Activated CD4-positive, alpha-beta memory T cell treated with anti-CD3 and anti-CD28 coated beads, Interleukin-2, amount 10 ng/mL, durations not matched to agents 7 days and 5 days (primary cell): ENCODE measurements around the gene IRF9. TPM values are rescaled to one million over a fixed set of nuclear protein-coding genes. Genes with fewer than 3 reads are reported as not detected.

ENCODE experiments used
- CTCF ChIA-PET: fragments of 350-600 bp; sonication (Branson Sonifier 250); formaldehyde crosslinking; loops from one replicate; lab custom pipeline; 2021; ENCODE audit warnings: antibody characterized with exemption, inconsistent platforms; lab: Charles Lee
- POLR2A ChIA-PET: fragments of 350-600 bp; sonication (Branson Sonifier 250); formaldehyde crosslinking; loops from one replicate; lab custom pipeline; 2021; ENCODE audit warnings: antibody characterized with exemption; lab: Charles Lee
- DNase-seq: peaks from one replicate; pipeline ENCODE4 v3.0.0-alpha.2; 2020
- H3K27ac Mint-ChIP-seq: one replicate; pipeline ENCODE4 v1.8.0; 2021; ENCODE audit warnings: mild to moderate bottlenecking, mixed read lengths
- H3K27me3 Mint-ChIP-seq: one replicate; pipeline ENCODE4 v1.8.0; 2021; ENCODE audit warnings: mixed read lengths
- H3K36me3 Mint-ChIP-seq: one replicate; pipeline ENCODE4 v1.8.0; 2021; ENCODE audit warnings: low read depth, mixed read lengths
- H3K4me1 Mint-ChIP-seq: one replicate; pipeline ENCODE4 v1.8.0; 2021; ENCODE audit warnings: mixed read lengths
- H3K4me3 Mint-ChIP-seq: one replicate; pipeline ENCODE4 v1.8.0; 2021; ENCODE audit warnings: mild to moderate bottlenecking, mixed read lengths
- H3K9me3 Mint-ChIP-seq: one replicate; pipeline ENCODE4 v1.8.0; 2021; ENCODE audit warnings: mixed read lengths
- total RNA-seq, 2 experiments: library from RNA; stranded (reverse); gene quantifications; one replicate each; pipeline ENCODE4 v1.2.3, GENCODE V29; 2021

The IRF9 gene
- total RNA-seq, 2 experiments from 2014 or later = 262 to 267 TPM

GRCh38 chr14:24171422-24172260 is 10.6 kb downstream of the IRF9 start, which contains the start of gene REC8:
Gene REC8 (plus strand): TSS chr14:24172080. CDS start chr14:24172553, 473 bp downstream.
- H3K9me3 Mint-ChIP-seq = no peaks in the 10 kb centered on the region
- ChIA-PET POLR2A (interaction anchor here (0.6 to 21.9 kb wide), 8 partner anchors 5 to 77 kb away, joined by 3 to 652 read pairs (median 8); partner anchors contain the start of genes DCAF11, EMC9, IPO4 and IRF9), CTCF (interaction anchor here (0.7 to 3.2 kb wide), 2 partner anchors 11 to 114 kb away, joined by 3 to 15 read pairs; partner anchors contain the start of gene IRF9)
- peak; percentile 74 for DNase-seq
- peaks cover 62% of the 10 kb centered on the region for H3K36me3 Mint-ChIP-seq
- H3K4me1 Mint-ChIP-seq = peaks cover 50% of the 10 kb centered on the region
- no peaks in the 10 kb centered on the region for H3K27me3 Mint-ChIP-seq
- peak within 1 kb of the TSS; percentile 67 for H3K4me3 Mint-ChIP-seq
- H3K27ac Mint-ChIP-seq = peak within 1 kb of the TSS; percentile 79

GRCh38 chr14:24172261-24172860 is 11.3 kb downstream of the IRF9 start:
- ChIA-PET POLR2A (interaction anchor here (0.6 to 21.9 kb wide), 5 partner anchors 6 to 63 kb away, joined by 3 to 456 read pairs (median 8); partner anchors contain the start of genes DCAF11, IPO4, IRF9 and REC8), CTCF (no interaction called here)
- Mint-ChIP-seq H3K36me3 (peaks cover 62% of the 10 kb centered on the region), H3K27me3 (no peaks in the 10 kb centered on the region), H3K9me3 (no peaks in the 10 kb centered on the region), H3K4me1 (peaks cover 46% of the 10 kb centered on the region), H3K4me3 (peak overlapping the region; percentile 46), H3K27ac (peak overlapping the region; percentile 26)
- DNase-seq = no peak

- POLR2A ChIA-PET = interaction anchor here (1.0 to 21.9 kb wide), 5 partner anchors 6 to 69 kb away, joined by 3 to 456 read pairs (median 8); partner anchors contain the start of genes EMC9, IPO4, IRF9 and REC8
- Mint-ChIP-seq H3K27me3 (no peaks in the 10 kb centered on the region), H3K4me1 (peaks cover 42% of the 10 kb centered on the region), H3K9me3 (no peaks in the 10 kb centered on the region), H3K36me3 (peaks cover 62% of the 10 kb centered on the region), H3K4me3 (no peak overlapping the region), H3K27ac (peak overlapping the region; percentile 57)
- CTCF ChIA-PET = no interaction called here
- DNase-seq = no peak
These were observed 11.8 kb downstream of the IRF9 start for GRCh38 chr14:24172871-24173281.

- Mint-ChIP-seq H3K9me3 (no peaks in the 10 kb centered on the region), H3K4me3 (no peak overlapping the region), H3K27ac (no peak overlapping the region), H3K36me3 (peaks cover 67% of the 10 kb centered on the region), H3K27me3 (no peaks in the 10 kb centered on the region), H3K4me1 (peaks cover 20% of the 10 kb centered on the region)
- ChIA-PET CTCF (no interaction called here), POLR2A (interaction anchor here (1.1 to 21.9 kb wide), 6 partner anchors 10 to 62 kb away, joined by 4 to 456 read pairs (median 8); partner anchors contain the start of genes DCAF11, EMC9, IPO4 and IRF9)
- no peak for DNase-seq
These were observed 15.5 kb downstream of the IRF9 start for GRCh38 chr14:24176599-24176998.

- Mint-ChIP-seq H3K9me3 (no peaks in the 10 kb centered on the region), H3K4me3 (no peak overlapping the region), H3K36me3 (peaks cover 63% of the 10 kb centered on the region), H3K27me3 (no peaks in the 10 kb centered on the region), H3K27ac (no peak overlapping the region), H3K4me1 (peaks cover 14% of the 10 kb centered on the region)
- CTCF ChIA-PET = interaction anchor here (1.2 kb wide), 1 partner anchor 16 kb away, joined by 4 read pairs; the partner anchor contains the start of gene IRF9
- no peak for DNase-seq
- POLR2A ChIA-PET = interaction anchor here (0.8 to 21.9 kb wide), 6 partner anchors 10 to 63 kb away, joined by 3 to 456 read pairs (median 5); partner anchors contain the start of genes CHMP4A, DCAF11, EMC9 and IPO4
These were observed 16.2 kb downstream of the IRF9 start for GRCh38 chr14:24177041-24177825.

GRCh38 chr14:24177891-24178290 is 16.8 kb downstream of the IRF9 start:
- no peak overlapping the region for H3K4me3 Mint-ChIP-seq
- ChIA-PET CTCF (interaction anchor here (1.2 kb wide), 1 partner anchor 16 kb away, joined by 4 read pairs; the partner anchor contains the start of gene IRF9), POLR2A (interaction anchor here (0.8 to 21.9 kb wide), 5 partner anchors 9 to 63 kb away, joined by 3 to 456 read pairs (median 4); partner anchors contain the start of genes CHMP4A, DCAF11, IPO4 and IRF9)
- peaks cover 65% of the 10 kb centered on the region for H3K36me3 Mint-ChIP-seq
- H3K4me1 Mint-ChIP-seq = peaks cover 13% of the 10 kb centered on the region
- H3K27me3 Mint-ChIP-seq = no peaks in the 10 kb centered on the region
- H3K9me3 Mint-ChIP-seq = no peaks in the 10 kb centered on the region
- H3K27ac Mint-ChIP-seq = no peak overlapping the region
- no peak for DNase-seq

- Mint-ChIP-seq H3K27ac (no peak overlapping the region), H3K27me3 (no peaks in the 10 kb centered on the region), H3K4me1 (peaks cover 13% of the 10 kb centered on the region), H3K9me3 (no peaks in the 10 kb centered on the region), H3K36me3 (peaks cover 65% of the 10 kb centered on the region), H3K4me3 (no peak overlapping the region)
- CTCF ChIA-PET = interaction anchor here (2.6 kb wide), 1 partner anchor 17 kb away, joined by 10 read pairs; the partner anchor contains the start of gene IRF9
- no peak for DNase-seq
- POLR2A ChIA-PET = interaction anchor here (1.1 to 21.9 kb wide), 5 partner anchors 8 to 37 kb away, joined by 3 to 456 read pairs (median 11); partner anchors contain the start of genes IPO4, IRF9, MDP1 and REC8
These were observed 17.5 kb downstream of the IRF9 start for GRCh38 chr14:24178399-24179178.

GRCh38 chr14:24179294-24179960 is 18.4 kb downstream of the IRF9 start:
- peaks cover 64% of the 10 kb centered on the region for H3K36me3 Mint-ChIP-seq
- H3K27ac Mint-ChIP-seq = no peak overlapping the region
- peaks cover 11% of the 10 kb centered on the region for H3K4me1 Mint-ChIP-seq
- H3K27me3 Mint-ChIP-seq = no peaks in the 10 kb centered on the region
- H3K4me3 Mint-ChIP-seq = no peak overlapping the region
- ChIA-PET CTCF (interaction anchor here (2.6 kb wide), 1 partner anchor 18 kb away, joined by 10 read pairs; the partner anchor contains the start of gene IRF9), POLR2A (interaction anchor here (1.1 to 21.9 kb wide), 6 partner anchors 7 to 65 kb away, joined by 3 to 456 read pairs (median 8); partner anchors contain the start of genes DCAF11, IPO4, IRF9 and MDP1)
- no peak for DNase-seq
- H3K9me3 Mint-ChIP-seq = no peaks in the 10 kb centered on the region

GRCh38 chr14:24179961-24180796 is 19.1 kb downstream of the IRF9 start:
- peaks cover 63% of the 10 kb centered on the region for H3K36me3 Mint-ChIP-seq
- no peak overlapping the region for H3K4me3 Mint-ChIP-seq
- POLR2A ChIA-PET = interaction anchor here (0.7 to 21.9 kb wide), 9 partner anchors 7 to 66 kb away, joined by 3 to 456 read pairs (median 4); partner anchors contain the start of genes DCAF11, EMC9, IPO4 and IRF9
- CTCF ChIA-PET = interaction anchor here (1.4 to 2.6 kb wide), 2 partner anchors 15 to 19 kb away, joined by 3 to 10 read pairs; partner anchors contain the start of genes IRF9 and TM9SF1
- no peak overlapping the region for H3K27ac Mint-ChIP-seq
- peaks cover 3% of the 10 kb centered on the region for H3K4me1 Mint-ChIP-seq
- DNase-seq = no peak
- H3K27me3 Mint-ChIP-seq = no peaks in the 10 kb centered on the region
- H3K9me3 Mint-ChIP-seq = no peaks in the 10 kb centered on the region
